Duodenal mucosa (tissue), 2 donors: ENCODE measurements around the gene CCNY.

Experiments
- H3K27ac ChIP-seq: one replicate; pipeline ENCODE4 v1.7.0; 2013; ENCODE audit warnings: low read depth, low read length
- H3K27me3 ChIP-seq, 2 donors: one replicate each; pipeline ENCODE4 v1.7.0; 2013; ENCODE audit warnings: low read length in 2 of 2, control low read depth in 1 of 2; ENCODE audit not compliant: insufficient read depth in 2 of 2, control insufficient read depth in 1 of 2
- H3K36me3 ChIP-seq, 2 donors: one replicate each; pipeline ENCODE4 v1.7.0; 2013; ENCODE audit warnings: low read length in 2 of 2, control low read depth in 1 of 2; ENCODE audit not compliant: insufficient read depth in 2 of 2, control insufficient read depth in 1 of 2
- H3K4me1 ChIP-seq, 2 donors: one replicate each; pipeline ENCODE4 v1.7.0; 2013; ENCODE audit warnings: low read length in 2 of 2, control low read depth in 1 of 2; ENCODE audit not compliant: insufficient read depth in 2 of 2, control insufficient read depth in 1 of 2
- H3K4me3 ChIP-seq, 2 donors: one replicate each; pipeline ENCODE4 v1.7.0; 2013; ENCODE audit warnings: low read length in 2 of 2, low read depth in 1 of 2
- H3K9ac ChIP-seq, 2 donors: one replicate each; pipeline ENCODE4 v1.7.0; 2013; ENCODE audit warnings: low read length in 2 of 2, low read depth in 1 of 2
- H3K9me3 ChIP-seq, 2 donors: one replicate each; pipeline ENCODE4 v1.7.0; 2013; ENCODE audit warnings: low read length in 2 of 2, control low read depth in 1 of 2; ENCODE audit not compliant: control insufficient read depth in 1 of 2

CCNY gene

DNA sequence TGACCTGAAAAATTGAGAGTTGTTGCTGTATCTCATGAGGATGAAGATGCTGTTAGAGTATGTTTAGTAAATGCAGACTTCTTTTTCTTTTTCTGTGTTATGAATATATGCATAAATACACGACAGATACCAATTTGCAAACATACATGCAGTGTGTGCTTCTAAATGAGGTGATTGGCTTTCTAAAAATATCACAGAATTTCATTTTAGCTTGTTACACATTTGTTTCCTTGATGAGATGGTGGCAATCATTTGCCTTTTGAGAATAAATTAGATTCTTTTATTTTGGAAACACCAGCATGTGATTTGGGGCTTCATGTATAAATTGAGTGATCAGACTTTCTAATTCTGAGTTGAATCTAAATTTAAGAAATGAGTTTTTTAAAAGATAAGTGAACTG, 29.7 kb downstream of the CCNY start:
- Histone ChIP-seq H3K9ac (no peak overlapping the region), H3K27me3 (no peaks in the 10 kb centered on the region), H3K9me3 (no peaks in the 10 kb centered on the region), H3K4me3 (no peak overlapping the region), H3K36me3 (no peaks in the 10 kb centered on the region), H3K4me1 (peaks cover 32 to 61% of the 10 kb centered on the region in 2 donors), H3K27ac (no peak overlapping the region)

DNA sequence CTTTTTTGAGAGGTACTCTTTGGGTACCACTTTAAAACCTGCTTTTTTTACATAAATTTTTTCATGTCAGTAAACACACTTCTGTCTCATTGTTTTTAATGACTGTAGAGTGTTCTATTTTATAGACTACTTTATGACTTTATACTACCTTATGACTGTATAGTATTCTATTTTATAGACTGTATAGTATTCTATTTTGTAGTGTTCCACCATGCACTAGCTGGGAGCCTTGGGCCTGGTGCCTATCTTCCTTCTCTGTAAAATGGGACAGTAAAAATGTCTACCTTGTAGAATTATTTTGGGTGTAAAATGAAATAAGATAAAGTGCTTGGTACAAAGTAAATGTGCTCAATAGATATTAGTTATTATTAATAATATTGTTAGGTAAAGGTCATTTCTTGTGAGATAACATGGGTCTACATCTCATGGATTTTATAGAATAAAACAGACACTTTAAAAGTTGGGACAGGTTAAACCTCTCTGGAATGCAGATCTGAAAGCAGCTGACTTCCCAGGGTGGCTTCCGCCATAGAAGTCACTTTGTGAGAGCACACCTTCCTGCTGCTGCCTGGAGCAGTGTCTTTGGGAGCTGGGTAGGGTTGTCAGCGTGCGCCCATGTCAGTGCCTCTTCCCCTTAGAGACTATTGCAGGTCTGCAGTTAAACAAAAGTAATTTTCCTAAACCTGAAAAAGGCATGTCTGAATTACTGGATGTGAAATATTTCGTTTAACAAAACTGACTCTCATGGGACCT, 31.0 kb downstream of the CCNY start:
- Histone ChIP-seq H3K4me1 (peaks cover 33 to 62% of the 10 kb centered on the region in 2 donors), H3K27me3 (no peaks in the 10 kb centered on the region), H3K27ac (no peak overlapping the region)

GRCh38 chr10:35367982-35368381, 31.7 kb downstream of the CCNY start:
- Histone ChIP-seq H3K27me3 (no peaks in the 10 kb centered on the region), H3K4me3 (no peak overlapping the region), H3K36me3 (no peaks in the 10 kb centered on the region), H3K9ac (no peak overlapping the region), H3K4me1 (peaks cover 36 to 62% of the 10 kb centered on the region in 2 donors), H3K27ac (no peak overlapping the region), H3K9me3 (no peaks in the 10 kb centered on the region)

More for the DNA sequence above, 31.0 kb downstream of the CCNY start:
- no peaks in the 10 kb centered on the region for H3K36me3 ChIP-seq
- no peak overlapping the region for H3K9ac ChIP-seq
- no peaks in the 10 kb centered on the region for H3K9me3 ChIP-seq
- no peak overlapping the region for H3K4me3 ChIP-seq

- no peaks in the 10 kb centered on the region for H3K9me3 ChIP-seq
- H3K27me3 ChIP-seq = no peaks in the 10 kb centered on the region
- H3K36me3 ChIP-seq = no peaks in the 10 kb centered on the region
- H3K9ac ChIP-seq = no peak overlapping the region
- peaks cover 36 to 59% of the 10 kb centered on the region in 2 donors for H3K4me1 ChIP-seq
- no peak overlapping the region for H3K27ac ChIP-seq
- H3K4me3 ChIP-seq = no peak overlapping the region
These were observed 32.3 kb downstream of the CCNY start for GRCh38 chr10:35368485-35369048.

- no peaks in the 10 kb centered on the region for H3K36me3 ChIP-seq
- H3K4me1 ChIP-seq = peaks cover 33 to 55% of the 10 kb centered on the region in 2 donors
- no peaks in the 10 kb centered on the region for H3K27me3 ChIP-seq
- H3K27ac ChIP-seq = no peak overlapping the region
- no peaks in the 10 kb centered on the region for H3K9me3 ChIP-seq
- no peak overlapping the region for H3K4me3 ChIP-seq
- no peak overlapping the region for H3K9ac ChIP-seq
These were observed 32.8 kb downstream of the CCNY start for GRCh38 chr10:35369049-35369611.

GRCh38 chr10:35371731-35372130, 35.4 kb downstream of the CCNY start:
- no peak overlapping the region for H3K9ac ChIP-seq
- no peaks in the 10 kb centered on the region for H3K9me3 ChIP-seq
- H3K27me3 ChIP-seq = no peaks in the 10 kb centered on the region
- H3K27ac ChIP-seq = no peak overlapping the region
- peaks cover 21 to 39% of the 10 kb centered on the region in 2 donors for H3K4me1 ChIP-seq
- no peak overlapping the region for H3K4me3 ChIP-seq
- H3K36me3 ChIP-seq = no peaks in the 10 kb centered on the region

- H3K9me3 ChIP-seq = no peaks in the 10 kb centered on the region
- no peaks in the 10 kb centered on the region for H3K27me3 ChIP-seq
- H3K9ac ChIP-seq = no peak overlapping the region
- H3K4me3 ChIP-seq = no peak overlapping the region
- peaks cover 21 to 39% of the 10 kb centered on the region in 2 donors for H3K4me1 ChIP-seq
- H3K36me3 ChIP-seq = no peaks in the 10 kb centered on the region
- H3K27ac ChIP-seq = no peak overlapping the region
These were observed 36.0 kb downstream of the CCNY start for GRCh38 chr10:35372329-35372728.

DNA sequence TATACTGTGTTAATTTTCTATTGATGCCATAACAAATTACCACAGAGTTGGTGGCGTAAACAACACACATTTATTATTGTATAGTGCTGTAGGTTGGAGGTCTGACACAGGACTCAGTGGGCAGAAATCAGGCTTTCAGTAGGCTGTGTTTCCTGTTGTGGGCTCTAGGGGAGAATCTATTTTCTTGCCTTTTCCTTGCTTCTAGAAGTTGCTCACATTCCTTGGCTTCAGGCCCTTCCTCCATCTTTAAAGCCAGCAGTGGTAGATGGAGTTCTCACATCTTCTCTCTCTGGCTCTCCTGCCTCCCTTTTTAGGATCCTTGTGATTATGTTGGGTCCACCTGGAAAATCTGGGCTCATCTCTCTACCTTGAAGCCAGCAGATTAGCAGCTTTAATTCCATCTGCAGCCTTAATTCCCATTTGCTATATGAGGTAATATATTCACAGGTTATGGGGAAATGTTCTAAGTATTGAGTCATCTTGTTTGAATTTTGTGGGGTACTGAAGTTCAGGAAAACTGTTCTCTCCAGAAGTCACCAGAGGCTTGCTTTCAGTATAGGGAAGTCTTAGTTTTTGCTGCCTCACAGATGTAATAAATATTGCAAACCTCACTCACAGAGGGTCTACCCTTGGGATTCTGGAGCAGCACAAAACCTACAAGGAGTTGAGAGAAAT, 38.9 kb downstream of the CCNY start:
- H3K4me1 ChIP-seq = peaks cover 17 to 27% of the 10 kb centered on the region in 2 donors
- H3K27me3 ChIP-seq = no peaks in the 10 kb centered on the region
- no peak overlapping the region for H3K9ac ChIP-seq
- no peak overlapping the region for H3K4me3 ChIP-seq
- H3K27ac ChIP-seq = no peak overlapping the region
- no peaks in the 10 kb centered on the region for H3K9me3 ChIP-seq
- no peaks in the 10 kb centered on the region for H3K36me3 ChIP-seq

DNA sequence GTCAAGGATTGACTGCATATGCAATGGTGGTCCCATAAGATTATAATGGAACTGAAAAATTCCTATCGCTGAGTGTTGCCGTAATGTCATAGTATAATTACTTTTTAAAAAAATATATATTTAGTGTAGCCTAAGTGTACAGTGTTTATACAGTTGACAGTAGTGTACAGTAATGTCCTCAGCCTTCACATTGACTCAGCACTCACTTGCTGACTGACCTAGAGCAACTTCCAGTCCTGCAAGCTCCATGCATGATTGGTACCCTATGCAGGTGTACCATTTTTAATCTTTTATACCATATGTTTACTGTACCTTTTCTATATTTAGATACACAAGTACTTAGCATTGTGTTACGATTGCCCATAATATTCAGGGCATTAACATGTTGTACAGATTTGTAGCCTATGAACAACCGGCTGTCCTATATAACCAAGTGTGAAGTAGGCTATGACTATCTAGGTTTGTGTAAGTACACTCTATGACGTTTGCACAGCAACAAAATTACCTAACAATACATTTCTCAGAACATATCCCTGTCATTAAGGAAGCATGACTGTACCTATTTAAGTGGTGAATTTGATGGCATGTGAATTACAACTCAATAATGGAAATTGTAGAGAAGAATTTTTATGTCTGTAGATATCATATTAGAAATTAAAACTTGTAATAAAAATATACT, 40.9 kb downstream of the CCNY start:
- H3K27me3 ChIP-seq = no peaks in the 10 kb centered on the region
- no peaks in the 10 kb centered on the region for H3K9me3 ChIP-seq
- H3K36me3 ChIP-seq = no peaks in the 10 kb centered on the region
- H3K9ac ChIP-seq = no peak overlapping the region
- H3K4me1 ChIP-seq = peaks cover 17 to 24% of the 10 kb centered on the region in 2 donors
- no peak overlapping the region for H3K4me3 ChIP-seq
- H3K27ac ChIP-seq = no peak overlapping the region
